H1 (cell line): ENCODE measurements around the gene GNG7.

Experiments used
- CEBPB ChIP-seq: IDR thresholded peaks from 2 replicates; pipeline ENCODE4 v1.6.1; 2012; ENCODE audit warnings: low read depth, low read length
- CTCF ChIP-seq, 3 experiments: IDR thresholded peaks; 1 replicate in 2 of 3; 2 replicates in 1 of 3; pipeline versions ENCODE4 v1.5.1 to v1.6.1; 2011; ENCODE audit warnings: low read length in 3 of 3, mild to moderate bottlenecking in 3 of 3, inconsistent platforms in 2 of 3, low read depth in 1 of 3, moderate library complexity in 1 of 3; ENCODE audit not compliant: insufficient read depth in 1 of 3; ENCODE audit errors: control extremely low read depth in 1 of 3
- FOSL1 ChIP-seq: IDR thresholded peaks from 2 replicates; pipeline ENCODE4 v1.6.1; 2011; ENCODE audit warnings: mild to moderate bottlenecking, low read depth, low read length, moderate library complexity; ENCODE audit not compliant: insufficient read depth
- KDM1A ChIP-seq: fragments of 200-600, 300-600 bp; sonication (generic); IDR thresholded peaks from 2 replicates; pipeline ENCODE4 v1.7.1; 2016; ENCODE audit warnings: mild to moderate bottlenecking, low read length, borderline replicate concordance
- POLR2AphosphoS5 ChIP-seq: IDR thresholded peaks from 2 replicates; pipeline ENCODE4 v1.6.1; 2011; ENCODE audit warnings: low read depth, low read length

GRCh38 chr19:2487090-2487489 is 215.4 kb downstream of the GNG7 start:
- TF ChIP-seq POLR2AphosphoS5 (no peak), KDM1A (no peak), CTCF (IDR thresholded peaks at IDR 0.05; ENCODE audit: control extremely low read depth in 1 of 3, insufficient read depth in 1 of 3, low read depth in 1 of 3, low read length in 3 of 3) (no peak), CEBPB (no peak), FOSL1 (no peak)
